ENCODE data around the gene C2CD2L. TPM values are rescaled to one million over a fixed set of nuclear protein-coding genes. Genes with fewer than 3 reads are reported as not detected.

The C2CD2L gene
- total and polyA plus RNA-seq, 4 donors = 2.5 to 6.3 (median 4.8) TPM

DNA sequence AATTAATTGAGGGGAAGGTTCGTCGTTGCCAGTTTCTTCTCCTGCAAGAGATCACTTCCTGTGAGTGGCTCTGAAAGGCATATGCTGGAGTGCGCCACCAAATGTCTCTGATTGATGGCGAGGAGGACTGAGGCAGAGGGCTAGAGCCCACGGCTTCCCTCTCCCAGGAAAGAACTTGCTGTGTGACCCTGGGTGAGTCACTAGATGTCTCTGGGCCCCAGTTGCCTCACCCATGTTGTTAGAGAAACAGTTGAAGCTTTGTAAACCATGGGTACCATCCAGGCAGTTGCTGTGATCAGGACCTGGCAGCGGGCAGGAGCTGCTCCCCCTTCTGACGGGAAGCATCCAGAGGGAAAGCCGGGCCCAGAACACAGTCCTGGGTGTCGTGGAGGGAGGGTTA is 44.9 kb downstream of the C2CD2L start:
- DNase-seq (ENCODE audit: low spot score) = no peak
- no peaks in the 10 kb centered on the region for H3K36me3 ChIP-seq (ENCODE audit: control insufficient read depth in 4 of 4, insufficient read depth in 3 of 4, low read depth in 1 of 4, low read length in 3 of 4)
- WGBS = 86% methylated on average over 9 of the region's 9 CpGs
- no peak overlapping the region for H3K9ac ChIP-seq (ENCODE audit: low read depth in 1 of 2, low read length in 2 of 2)
- peaks cover 0 to 4% (median 0%) of the 10 kb centered on the region in 4 donors for H3K27me3 ChIP-seq (ENCODE audit: control insufficient read depth in 4 of 4, insufficient read depth in 4 of 4, low read length in 3 of 4)
- H3K9me3 ChIP-seq (ENCODE audit: control insufficient read depth in 4 of 4, low read length in 3 of 4) = no peaks in the 10 kb centered on the region
- no peak for TF ChIP-seq YY1 (IDR thresholded peaks at IDR 0.05)
- TF ChIP-seq RAD21 (IDR thresholded peaks at IDR 0.05) = no peak
- no peak for TF ChIP-seq HNF4A (conservative IDR thresholded peaks at IDR 0.05)
- TF ChIP-seq NR2F2 (IDR thresholded peaks at IDR 0.05) = no peak
- TF ChIP-seq FOXA2 (IDR thresholded peaks at IDR 0.05) = no peak
- no peak for TF ChIP-seq HNF4G (IDR thresholded peaks at IDR 0.05)
- TF ChIP-seq, protein P1, sequence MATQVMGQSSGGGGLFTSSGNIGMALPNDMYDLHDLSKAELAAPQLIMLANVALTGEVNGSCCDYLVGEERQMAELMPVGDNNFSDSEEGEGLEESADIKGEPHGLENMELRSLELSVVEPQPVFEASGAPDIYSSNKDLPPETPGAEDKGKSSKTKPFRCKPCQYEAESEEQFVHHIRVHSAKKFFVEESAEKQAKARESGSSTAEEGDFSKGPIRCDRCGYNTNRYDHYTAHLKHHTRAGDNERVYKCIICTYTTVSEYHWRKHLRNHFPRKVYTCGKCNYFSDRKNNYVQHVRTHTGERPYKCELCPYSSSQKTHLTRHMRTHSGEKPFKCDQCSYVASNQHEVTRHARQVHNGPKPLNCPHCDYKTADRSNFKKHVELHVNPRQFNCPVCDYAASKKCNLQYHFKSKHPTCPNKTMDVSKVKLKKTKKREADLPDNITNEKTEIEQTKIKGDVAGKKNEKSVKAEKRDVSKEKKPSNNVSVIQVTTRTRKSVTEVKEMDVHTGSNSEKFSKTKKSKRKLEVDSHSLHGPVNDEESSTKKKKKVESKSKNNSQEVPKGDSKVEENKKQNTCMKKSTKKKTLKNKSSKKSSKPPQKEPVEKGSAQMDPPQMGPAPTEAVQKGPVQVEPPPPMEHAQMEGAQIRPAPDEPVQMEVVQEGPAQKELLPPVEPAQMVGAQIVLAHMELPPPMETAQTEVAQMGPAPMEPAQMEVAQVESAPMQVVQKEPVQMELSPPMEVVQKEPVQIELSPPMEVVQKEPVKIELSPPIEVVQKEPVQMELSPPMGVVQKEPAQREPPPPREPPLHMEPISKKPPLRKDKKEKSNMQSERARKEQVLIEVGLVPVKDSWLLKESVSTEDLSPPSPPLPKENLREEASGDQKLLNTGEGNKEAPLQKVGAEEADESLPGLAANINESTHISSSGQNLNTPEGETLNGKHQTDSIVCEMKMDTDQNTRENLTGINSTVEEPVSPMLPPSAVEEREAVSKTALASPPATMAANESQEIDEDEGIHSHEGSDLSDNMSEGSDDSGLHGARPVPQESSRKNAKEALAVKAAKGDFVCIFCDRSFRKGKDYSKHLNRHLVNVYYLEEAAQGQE (IDR thresholded peaks at IDR 0.05) = no peak
- TF ChIP-seq, protein P2, sequence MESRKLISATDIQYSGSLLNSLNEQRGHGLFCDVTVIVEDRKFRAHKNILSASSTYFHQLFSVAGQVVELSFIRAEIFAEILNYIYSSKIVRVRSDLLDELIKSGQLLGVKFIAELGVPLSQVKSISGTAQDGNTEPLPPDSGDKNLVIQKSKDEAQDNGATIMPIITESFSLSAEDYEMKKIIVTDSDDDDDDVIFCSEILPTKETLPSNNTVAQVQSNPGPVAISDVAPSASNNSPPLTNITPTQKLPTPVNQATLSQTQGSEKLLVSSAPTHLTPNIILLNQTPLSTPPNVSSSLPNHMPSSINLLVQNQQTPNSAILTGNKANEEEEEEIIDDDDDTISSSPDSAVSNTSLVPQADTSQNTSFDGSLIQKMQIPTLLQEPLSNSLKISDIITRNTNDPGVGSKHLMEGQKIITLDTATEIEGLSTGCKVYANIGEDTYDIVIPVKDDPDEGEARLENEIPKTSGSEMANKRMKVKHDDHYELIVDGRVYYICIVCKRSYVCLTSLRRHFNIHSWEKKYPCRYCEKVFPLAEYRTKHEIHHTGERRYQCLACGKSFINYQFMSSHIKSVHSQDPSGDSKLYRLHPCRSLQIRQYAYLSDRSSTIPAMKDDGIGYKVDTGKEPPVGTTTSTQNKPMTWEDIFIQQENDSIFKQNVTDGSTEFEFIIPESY (IDR thresholded peaks at IDR 0.05) = no peak
- TF ChIP-seq, protein P3, sequence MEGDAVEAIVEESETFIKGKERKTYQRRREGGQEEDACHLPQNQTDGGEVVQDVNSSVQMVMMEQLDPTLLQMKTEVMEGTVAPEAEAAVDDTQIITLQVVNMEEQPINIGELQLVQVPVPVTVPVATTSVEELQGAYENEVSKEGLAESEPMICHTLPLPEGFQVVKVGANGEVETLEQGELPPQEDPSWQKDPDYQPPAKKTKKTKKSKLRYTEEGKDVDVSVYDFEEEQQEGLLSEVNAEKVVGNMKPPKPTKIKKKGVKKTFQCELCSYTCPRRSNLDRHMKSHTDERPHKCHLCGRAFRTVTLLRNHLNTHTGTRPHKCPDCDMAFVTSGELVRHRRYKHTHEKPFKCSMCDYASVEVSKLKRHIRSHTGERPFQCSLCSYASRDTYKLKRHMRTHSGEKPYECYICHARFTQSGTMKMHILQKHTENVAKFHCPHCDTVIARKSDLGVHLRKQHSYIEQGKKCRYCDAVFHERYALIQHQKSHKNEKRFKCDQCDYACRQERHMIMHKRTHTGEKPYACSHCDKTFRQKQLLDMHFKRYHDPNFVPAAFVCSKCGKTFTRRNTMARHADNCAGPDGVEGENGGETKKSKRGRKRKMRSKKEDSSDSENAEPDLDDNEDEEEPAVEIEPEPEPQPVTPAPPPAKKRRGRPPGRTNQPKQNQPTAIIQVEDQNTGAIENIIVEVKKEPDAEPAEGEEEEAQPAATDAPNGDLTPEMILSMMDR (IDR thresholded peaks at IDR 0.05; ENCODE audit: low read depth, low read length, missing input control) = no peak
- no peak for TF ChIP-seq JUND (IDR thresholded peaks at IDR 0.05)
- TF ChIP-seq GABPA (IDR thresholded peaks at IDR 0.05 in 1 of 2, conservative IDR thresholded peaks at IDR 0.05 in 1 of 2) = no peak
- no peak overlapping the region for H3K27ac ChIP-seq (ENCODE audit: low read depth in 1 of 2, low read length in 2 of 2)
- H3K4me3 ChIP-seq (ENCODE audit: low read depth in 1 of 3, low read length in 3 of 3) = no peak overlapping the region
- peaks cover 2 to 16% (median 9%) of the 10 kb centered on the region in 4 donors for H3K4me1 ChIP-seq (ENCODE audit: control insufficient read depth in 4 of 4, insufficient read depth in 4 of 4, low read length in 3 of 4)

DNA sequence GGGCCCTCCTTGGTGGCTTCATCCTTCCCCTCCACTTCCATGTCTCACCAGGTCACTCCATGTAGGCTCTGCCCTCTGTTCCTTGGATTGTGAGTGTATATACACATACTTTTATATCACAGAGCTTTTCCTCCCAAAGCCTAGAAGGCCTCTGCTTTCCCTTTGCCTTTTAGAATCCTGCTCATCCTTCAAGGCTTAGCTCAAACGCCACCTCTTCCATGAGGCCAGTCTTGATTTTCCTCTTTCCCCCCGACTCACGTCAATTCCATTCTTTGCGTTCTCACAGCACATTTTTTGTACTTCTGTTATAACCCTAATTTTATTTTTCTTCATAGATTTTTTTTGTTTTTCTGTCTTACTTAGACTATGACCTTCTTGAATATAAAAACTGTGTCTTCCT is 45.5 kb downstream of the C2CD2L start:
- Histone ChIP-seq H3K4me1 (ENCODE audit: control insufficient read depth in 4 of 4, insufficient read depth in 4 of 4, low read length in 3 of 4) (peaks cover 2 to 16% (median 9%) of the 10 kb centered on the region in 4 donors), H3K9ac (ENCODE audit: low read depth in 1 of 2, low read length in 2 of 2) (no peak overlapping the region), H3K27ac (ENCODE audit: low read depth in 1 of 2, low read length in 2 of 2) (no peak overlapping the region), H3K4me3 (ENCODE audit: low read depth in 1 of 3, low read length in 3 of 3) (no peak overlapping the region), H3K27me3 (ENCODE audit: control insufficient read depth in 4 of 4, insufficient read depth in 4 of 4, low read length in 3 of 4) (peaks cover 0 to 4% (median 0%) of the 10 kb centered on the region in 4 donors), H3K9me3 (ENCODE audit: control insufficient read depth in 4 of 4, low read length in 3 of 4) (no peaks in the 10 kb centered on the region), H3K36me3 (ENCODE audit: control insufficient read depth in 4 of 4, insufficient read depth in 3 of 4, low read depth in 1 of 4, low read length in 3 of 4) (no peaks in the 10 kb centered on the region)
- TF ChIP-seq, protein P4, sequence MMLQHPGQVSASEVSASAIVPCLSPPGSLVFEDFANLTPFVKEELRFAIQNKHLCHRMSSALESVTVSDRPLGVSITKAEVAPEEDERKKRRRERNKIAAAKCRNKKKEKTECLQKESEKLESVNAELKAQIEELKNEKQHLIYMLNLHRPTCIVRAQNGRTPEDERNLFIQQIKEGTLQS (IDR thresholded peaks at IDR 0.05) = no peak
- TF ChIP-seq HNF4A (conservative IDR thresholded peaks at IDR 0.05) (no peak), RXRA (IDR thresholded peaks at IDR 0.05) (no peak), NR2F2 (IDR thresholded peaks at IDR 0.05) (no peak), SP1 (IDR thresholded peaks at IDR 0.05) (no peak), RAD21 (IDR thresholded peaks at IDR 0.05) (no peak)
- TF ChIP-seq, protein P5, sequence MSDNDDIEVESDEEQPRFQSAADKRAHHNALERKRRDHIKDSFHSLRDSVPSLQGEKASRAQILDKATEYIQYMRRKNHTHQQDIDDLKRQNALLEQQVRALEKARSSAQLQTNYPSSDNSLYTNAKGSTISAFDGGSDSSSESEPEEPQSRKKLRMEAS (IDR thresholded peaks at IDR 0.05) = no peak
- TF ChIP-seq, protein P1 (IDR thresholded peaks at IDR 0.05) = no peak
- no peak for DNase-seq (ENCODE audit: low spot score)
- WGBS = 89% methylated on average over 4 of the region's 4 CpGs

Data from liver (tissue), 9 donors.